ENCODE data around the gene HNRNPM. TPM values are rescaled to one million over a fixed set of nuclear protein-coding genes. Genes with fewer than 3 reads are reported as not detected.

HNRNPM gene
- total RNA-seq, 3 donors from 2014 or later (not counting 1 experiment from before 2014, with no cell fraction given): 272 to 300 (median 299) TPM

DNA sequence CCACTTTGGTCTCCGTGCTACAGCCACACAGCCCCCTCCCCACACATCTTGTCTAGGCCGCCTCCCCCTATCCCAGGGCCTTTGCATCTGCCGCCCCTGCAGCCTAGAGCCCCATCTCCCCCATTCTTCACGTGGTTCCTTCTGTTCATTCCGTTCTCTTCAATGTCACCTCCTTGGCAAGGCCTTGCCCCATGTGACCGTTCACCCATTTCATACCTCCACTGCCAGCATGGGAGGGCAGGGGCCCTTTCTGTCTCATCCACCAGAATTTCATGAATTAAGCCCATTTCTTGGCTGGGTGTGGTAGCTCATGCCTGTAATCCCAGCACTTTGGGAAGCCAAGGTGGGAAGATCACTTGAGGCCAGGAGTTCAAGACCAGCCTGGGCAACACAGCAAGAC is 15.7 kb upstream of the HNRNPM start:
- Mint-ChIP-seq H3K4me3 (no peak overlapping the region), H3K27ac (no peak overlapping the region), H3K9me3 (no peaks in the 10 kb centered on the region), H3K36me3 (no peaks in the 10 kb centered on the region), H3K27me3 (ENCODE audit: low read depth in 2 of 2) (no peaks in the 10 kb centered on the region), H3K4me1 (peaks cover 0 to 4% of the 10 kb centered on the region in 2 donors)
- DNase-seq (no peak), ATAC-seq (no peak)
- no peaks in the 10 kb centered on the region for H3K27me3 ChIP-seq (ENCODE audit: control insufficient read depth, insufficient read depth, low read length)
- peaks cover 2% of the 10 kb centered on the region for H3K36me3 ChIP-seq (ENCODE audit: control insufficient read depth, insufficient read depth, low read length)
- H3K4me3 ChIP-seq (ENCODE audit: low read length): no peak overlapping the region
- TF ChIP-seq, protein P1, sequence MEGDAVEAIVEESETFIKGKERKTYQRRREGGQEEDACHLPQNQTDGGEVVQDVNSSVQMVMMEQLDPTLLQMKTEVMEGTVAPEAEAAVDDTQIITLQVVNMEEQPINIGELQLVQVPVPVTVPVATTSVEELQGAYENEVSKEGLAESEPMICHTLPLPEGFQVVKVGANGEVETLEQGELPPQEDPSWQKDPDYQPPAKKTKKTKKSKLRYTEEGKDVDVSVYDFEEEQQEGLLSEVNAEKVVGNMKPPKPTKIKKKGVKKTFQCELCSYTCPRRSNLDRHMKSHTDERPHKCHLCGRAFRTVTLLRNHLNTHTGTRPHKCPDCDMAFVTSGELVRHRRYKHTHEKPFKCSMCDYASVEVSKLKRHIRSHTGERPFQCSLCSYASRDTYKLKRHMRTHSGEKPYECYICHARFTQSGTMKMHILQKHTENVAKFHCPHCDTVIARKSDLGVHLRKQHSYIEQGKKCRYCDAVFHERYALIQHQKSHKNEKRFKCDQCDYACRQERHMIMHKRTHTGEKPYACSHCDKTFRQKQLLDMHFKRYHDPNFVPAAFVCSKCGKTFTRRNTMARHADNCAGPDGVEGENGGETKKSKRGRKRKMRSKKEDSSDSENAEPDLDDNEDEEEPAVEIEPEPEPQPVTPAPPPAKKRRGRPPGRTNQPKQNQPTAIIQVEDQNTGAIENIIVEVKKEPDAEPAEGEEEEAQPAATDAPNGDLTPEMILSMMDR (IDR thresholded peaks at IDR 0.05): no peak
- H3K27ac ChIP-seq (ENCODE audit: low read length): no peak overlapping the region
- WGBS (ENCODE audit: insufficient coverage): 98% methylated on average over 6 of the region's 6 CpGs
- H3K4me1 ChIP-seq (ENCODE audit: control insufficient read depth, insufficient read depth, low read length): no peaks in the 10 kb centered on the region
- intact Hi-C loops (cut with micrococcal nuclease): no loop called here
- H3K9me3 ChIP-seq (ENCODE audit: control insufficient read depth, insufficient read depth, low read length): no peaks in the 10 kb centered on the region

DNA sequence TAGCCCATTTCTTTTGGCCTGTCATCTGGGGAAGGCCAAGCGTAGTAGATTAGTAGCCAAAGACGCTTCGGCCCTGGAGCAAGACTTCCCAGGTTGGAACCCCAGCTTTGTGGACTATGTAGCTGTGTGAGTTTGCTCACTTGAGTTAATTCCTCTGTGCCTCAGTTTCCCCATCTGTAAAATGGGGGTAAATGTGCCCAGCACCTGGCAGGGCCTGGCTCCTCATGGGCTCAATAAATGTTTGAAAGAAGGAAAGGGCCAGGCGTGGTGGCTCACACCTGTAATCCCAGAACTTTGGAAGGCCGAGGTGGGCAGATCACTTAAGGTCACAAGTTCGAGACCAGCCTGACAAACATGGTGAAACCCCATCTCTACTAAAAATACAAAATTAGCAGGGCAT is 14.9 kb upstream of the HNRNPM start:
- Mint-ChIP-seq H3K27me3 (ENCODE audit: low read depth in 2 of 2) (no peaks in the 10 kb centered on the region), H3K9me3 (no peaks in the 10 kb centered on the region), H3K27ac (no peak overlapping the region), H3K36me3 (no peaks in the 10 kb centered on the region), H3K4me3 (no peak overlapping the region), H3K4me1 (peaks cover 0 to 4% of the 10 kb centered on the region in 2 donors)
- no peaks in the 10 kb centered on the region for H3K27me3 ChIP-seq (ENCODE audit: control insufficient read depth, insufficient read depth, low read length)
- H3K27ac ChIP-seq (ENCODE audit: low read length): no peak overlapping the region
- TF ChIP-seq, protein P1 (IDR thresholded peaks at IDR 0.05): no peak
- no peaks in the 10 kb centered on the region for H3K4me1 ChIP-seq (ENCODE audit: control insufficient read depth, insufficient read depth, low read length)
- H3K36me3 ChIP-seq (ENCODE audit: control insufficient read depth, insufficient read depth, low read length): no peaks in the 10 kb centered on the region
- 98% methylated on average over 6 of the region's 6 CpGs for WGBS (ENCODE audit: insufficient coverage)
- no peak overlapping the region for H3K4me3 ChIP-seq (ENCODE audit: low read length)
- ATAC-seq (no peak), DNase-seq (no peak)
- intact Hi-C loops (cut with micrococcal nuclease): no loop called here
- no peaks in the 10 kb centered on the region for H3K9me3 ChIP-seq (ENCODE audit: control insufficient read depth, insufficient read depth, low read length)

DNA sequence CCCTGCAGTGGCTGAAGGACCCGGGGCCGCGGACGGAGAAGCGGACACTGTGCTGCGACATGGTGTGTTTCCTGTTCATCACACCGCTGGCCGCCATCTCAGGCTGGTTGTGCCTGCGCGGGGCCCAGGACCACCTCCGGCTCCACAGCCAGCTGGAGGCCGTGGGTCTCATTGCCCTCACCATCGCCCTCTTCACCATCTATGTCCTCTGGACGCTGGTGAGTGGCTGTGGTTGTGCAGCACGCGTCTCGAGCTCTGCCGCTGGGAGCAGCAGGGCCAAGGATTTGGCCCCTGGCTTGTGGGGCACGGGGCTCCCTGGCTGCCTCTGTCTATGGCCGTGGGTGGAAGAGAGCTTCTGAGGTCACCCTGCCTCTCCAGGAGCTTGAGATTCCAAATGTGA is 14.1 kb upstream of the HNRNPM start:
- Mint-ChIP-seq H3K27ac (no peak overlapping the region), H3K9me3 (no peaks in the 10 kb centered on the region), H3K36me3 (no peaks in the 10 kb centered on the region), H3K27me3 (ENCODE audit: low read depth in 2 of 2) (no peaks in the 10 kb centered on the region), H3K4me3 (no peak overlapping the region), H3K4me1 (peaks cover 0 to 4% of the 10 kb centered on the region in 2 donors)
- ATAC-seq (no peak), DNase-seq (no peak)
- Histone ChIP-seq H3K27me3 (ENCODE audit: control insufficient read depth, insufficient read depth, low read length) (no peaks in the 10 kb centered on the region), H3K36me3 (ENCODE audit: control insufficient read depth, insufficient read depth, low read length) (peaks cover 2% of the 10 kb centered on the region), H3K4me3 (ENCODE audit: low read length) (no peak overlapping the region), H3K9me3 (ENCODE audit: control insufficient read depth, insufficient read depth, low read length) (no peaks in the 10 kb centered on the region), H3K4me1 (ENCODE audit: control insufficient read depth, insufficient read depth, low read length) (no peaks in the 10 kb centered on the region), H3K27ac (ENCODE audit: low read length) (no peak overlapping the region)
- TF ChIP-seq, protein P1 (IDR thresholded peaks at IDR 0.05): no peak
- intact Hi-C loops (cut with micrococcal nuclease): no loop called here
- WGBS (ENCODE audit: insufficient coverage): 97% methylated on average over 20 of the region's 20 CpGs

DNA sequence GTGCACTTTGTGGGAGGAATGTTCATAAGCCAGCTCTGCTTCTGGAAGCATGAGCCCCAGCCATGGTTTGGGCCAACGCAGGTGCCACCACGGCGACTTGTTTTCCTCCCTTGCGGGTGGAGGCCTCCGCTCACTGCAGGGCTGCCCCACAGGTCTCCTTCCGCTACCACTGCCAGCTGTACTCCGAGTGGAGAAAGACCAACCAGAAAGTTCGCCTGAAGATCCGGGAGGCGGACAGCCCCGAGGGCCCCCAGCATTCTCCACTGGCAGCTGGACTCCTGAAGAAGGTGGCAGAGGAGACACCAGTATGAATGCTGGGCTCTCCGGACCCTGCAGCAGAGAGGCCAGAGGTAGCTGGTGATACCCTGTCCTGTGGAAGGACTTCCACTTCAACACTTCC is 6.5 kb upstream of the HNRNPM start:
- no peak for ATAC-seq
- Histone ChIP-seq H3K4me3 (ENCODE audit: low read length) (no peak overlapping the region), H3K9me3 (ENCODE audit: control insufficient read depth, insufficient read depth, low read length) (no peaks in the 10 kb centered on the region), H3K36me3 (ENCODE audit: control insufficient read depth, insufficient read depth, low read length) (peaks cover 5% of the 10 kb centered on the region), H3K4me1 (ENCODE audit: control insufficient read depth, insufficient read depth, low read length) (no peaks in the 10 kb centered on the region), H3K27me3 (ENCODE audit: control insufficient read depth, insufficient read depth, low read length) (no peaks in the 10 kb centered on the region), H3K27ac (ENCODE audit: low read length) (no peak overlapping the region)
- H3K36me3 Mint-ChIP-seq: no peaks in the 10 kb centered on the region
- H3K27me3 Mint-ChIP-seq (ENCODE audit: low read depth in 2 of 2): no peaks in the 10 kb centered on the region
- H3K4me1 Mint-ChIP-seq: no peaks in the 10 kb centered on the region
- intact Hi-C loops (cut with micrococcal nuclease): no loop called here
- H3K4me3 Mint-ChIP-seq: no peak overlapping the region
- no peak for DNase-seq
- H3K9me3 Mint-ChIP-seq: no peaks in the 10 kb centered on the region
- 95% methylated on average over 12 of the region's 12 CpGs for WGBS (ENCODE audit: insufficient coverage)
- H3K27ac Mint-ChIP-seq: no peak overlapping the region
- TF ChIP-seq, protein P1 (IDR thresholded peaks at IDR 0.05): no peak

All from natural killer cell (primary cell).